HepG2 (cell line): ENCODE data around the gene PCDH10.

Source experiments
- JUN ChIP-seq: sonication (generic); formaldehyde crosslinking; IDR thresholded peaks from 2 replicates; pipeline ENCODE4 v1.4.0; 2020; ENCODE audit warnings: mild to moderate bottlenecking, missing genetic modification reagents
- POGZ ChIP-seq: sonication (generic); formaldehyde crosslinking; IDR thresholded peaks from 2 replicates; pipeline ENCODE4 v1.4.0; 2020; ENCODE audit warnings: mild to moderate bottlenecking, missing genetic modification reagents
- POLR2AphosphoS5 ChIP-seq: IDR thresholded peaks from 2 replicates; pipeline ENCODE4 v1.6.1; 2012; ENCODE audit warnings: low read depth, low read length
- ZFP36 ChIP-seq: fragments of 150-350 bp; IDR thresholded peaks from 2 replicates; pipeline ENCODE4 v1.6.1; 2018; ENCODE audit warnings: borderline replicate concordance, low read length, low read depth; ENCODE audit not compliant: partially characterized antibody
- TF ChIP-seq, protein P1 (sequence below): IDR thresholded peaks from 2 replicates; pipeline ENCODE4 v1.6.1; 2012; ENCODE audit warnings: inconsistent platforms

DNA sequence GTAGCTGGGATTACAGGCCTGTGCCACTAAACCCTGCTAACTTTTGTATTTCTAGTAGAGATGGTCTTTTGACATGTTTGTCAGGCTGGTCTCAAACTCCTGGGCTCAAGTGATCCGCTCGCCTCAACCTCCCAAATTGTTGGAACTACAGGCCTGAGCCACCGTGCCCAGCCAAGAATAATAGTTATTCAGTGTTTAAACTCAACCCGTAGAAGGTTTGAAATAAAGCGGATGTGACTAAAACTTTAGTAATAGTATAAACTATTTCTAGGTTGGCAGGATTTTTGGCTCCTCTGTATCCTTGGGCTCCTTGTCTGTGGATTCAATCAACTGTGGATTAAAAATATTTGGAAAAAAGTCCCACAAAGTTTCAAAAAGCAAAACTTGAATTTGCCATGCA lies 37.8 kb downstream of the PCDH10 start:
- TF ChIP-seq POGZ (CRISPR knock-in tag) = no peak
- TF ChIP-seq ZFP36 = no peak
- TF ChIP-seq, protein P1, sequence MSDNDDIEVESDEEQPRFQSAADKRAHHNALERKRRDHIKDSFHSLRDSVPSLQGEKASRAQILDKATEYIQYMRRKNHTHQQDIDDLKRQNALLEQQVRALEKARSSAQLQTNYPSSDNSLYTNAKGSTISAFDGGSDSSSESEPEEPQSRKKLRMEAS = no peak
- no peak for TF ChIP-seq POLR2AphosphoS5
- TF ChIP-seq JUN = no peak
